GM18858 (cell line): ENCODE measurements around the gene TTC23L.
A peak's percentile ranks its signal among the peaks of the same experiment; 100 is the strongest.
"Not testable (repeated sequence)": the region's sequence is repeated elsewhere in the genome, so short reads cannot be mapped to it uniquely, and the experiment has no call there.

Experiments used
- ATAC-seq: cut with Tn5 transposase; IDR thresholded peaks from one replicate; pipeline ENCODE4 v1.9.1; 2021; ENCODE audit not compliant: unreplicated experiment

Gene TTC23L

DNA sequence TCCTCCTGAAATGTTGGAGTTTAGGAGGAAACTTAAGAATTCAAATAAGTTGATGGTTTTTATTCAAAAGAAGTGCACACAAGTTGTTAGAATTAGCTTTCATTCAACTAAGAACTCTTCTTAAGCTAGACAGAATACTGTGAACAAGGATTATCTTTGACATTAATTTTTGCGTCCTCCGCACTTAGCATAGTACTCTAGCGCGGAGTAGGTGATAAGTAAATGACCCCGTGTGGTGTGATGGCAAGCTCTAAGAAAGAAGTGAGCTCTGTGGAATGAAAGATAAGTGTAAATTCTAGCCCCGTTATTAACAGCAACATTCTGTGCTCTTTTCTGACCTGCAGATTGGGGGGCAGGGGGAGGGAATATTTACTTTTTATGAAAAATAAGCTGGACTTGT is 77.6 kb downstream of the TTC23L start:
- ATAC-seq = no peak

DNA sequence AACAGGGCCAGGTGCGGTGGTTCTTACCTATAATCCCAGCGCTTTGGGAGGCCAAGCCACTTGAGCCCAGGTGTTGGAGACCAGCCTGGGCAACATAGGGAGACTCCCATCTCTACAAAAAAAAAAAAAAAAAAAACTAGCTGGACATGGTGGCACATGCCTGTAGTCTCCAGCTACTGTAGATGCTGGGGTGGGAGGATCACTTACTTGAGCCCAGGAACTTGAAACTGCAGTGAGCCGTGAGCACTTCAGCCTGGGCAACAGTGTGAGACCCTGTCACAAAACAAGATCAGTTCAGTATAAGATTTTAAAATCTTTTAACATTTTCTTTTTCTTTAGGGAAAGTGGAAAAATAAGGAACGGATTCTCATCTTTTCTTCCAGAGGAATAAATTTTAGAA is 79.1 kb downstream of the TTC23L start:
- no peak for ATAC-seq

DNA sequence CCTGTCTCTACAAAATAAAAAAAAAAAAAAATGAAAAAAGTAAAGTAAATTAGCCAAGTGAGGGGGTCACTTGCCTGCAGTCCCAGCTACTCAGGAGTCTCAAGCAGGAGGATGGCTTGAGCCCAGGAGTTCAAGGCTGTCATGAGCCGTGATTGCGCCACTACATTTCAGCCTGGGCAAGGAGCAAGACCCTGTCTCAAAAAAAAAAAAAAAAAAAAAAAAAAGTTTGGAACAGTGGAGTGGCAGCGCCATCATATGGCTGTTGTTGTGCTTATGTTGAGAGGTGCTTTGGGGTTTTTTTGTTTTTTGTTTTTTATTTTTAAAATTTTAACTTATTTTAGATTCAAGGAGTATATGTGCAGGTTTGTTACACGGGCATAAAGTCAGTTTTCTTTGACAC is 80.1 kb downstream of the TTC23L start:
- ATAC-seq = no peak

DNA sequence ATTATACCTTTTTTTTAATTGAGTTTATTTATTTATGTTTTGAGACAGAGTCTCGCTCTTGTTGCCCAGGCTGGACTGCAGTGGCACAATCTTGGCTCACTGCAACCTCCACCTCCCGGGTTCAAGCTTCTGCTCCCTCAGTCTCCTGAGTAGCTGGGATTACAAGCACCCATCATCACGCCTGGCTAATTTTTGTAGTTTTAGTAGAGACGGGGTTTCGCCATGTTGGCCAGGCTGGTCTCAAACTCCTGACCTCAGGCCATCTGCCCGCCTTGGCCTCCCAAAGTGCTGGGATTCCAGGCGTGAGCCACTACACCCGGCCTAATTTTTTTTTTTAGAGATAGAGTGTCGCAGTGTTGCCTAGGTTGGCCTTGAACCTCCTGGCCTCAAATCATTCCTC is 84.3 kb downstream of the TTC23L start:
- not testable (repeated sequence) for ATAC-seq

DNA sequence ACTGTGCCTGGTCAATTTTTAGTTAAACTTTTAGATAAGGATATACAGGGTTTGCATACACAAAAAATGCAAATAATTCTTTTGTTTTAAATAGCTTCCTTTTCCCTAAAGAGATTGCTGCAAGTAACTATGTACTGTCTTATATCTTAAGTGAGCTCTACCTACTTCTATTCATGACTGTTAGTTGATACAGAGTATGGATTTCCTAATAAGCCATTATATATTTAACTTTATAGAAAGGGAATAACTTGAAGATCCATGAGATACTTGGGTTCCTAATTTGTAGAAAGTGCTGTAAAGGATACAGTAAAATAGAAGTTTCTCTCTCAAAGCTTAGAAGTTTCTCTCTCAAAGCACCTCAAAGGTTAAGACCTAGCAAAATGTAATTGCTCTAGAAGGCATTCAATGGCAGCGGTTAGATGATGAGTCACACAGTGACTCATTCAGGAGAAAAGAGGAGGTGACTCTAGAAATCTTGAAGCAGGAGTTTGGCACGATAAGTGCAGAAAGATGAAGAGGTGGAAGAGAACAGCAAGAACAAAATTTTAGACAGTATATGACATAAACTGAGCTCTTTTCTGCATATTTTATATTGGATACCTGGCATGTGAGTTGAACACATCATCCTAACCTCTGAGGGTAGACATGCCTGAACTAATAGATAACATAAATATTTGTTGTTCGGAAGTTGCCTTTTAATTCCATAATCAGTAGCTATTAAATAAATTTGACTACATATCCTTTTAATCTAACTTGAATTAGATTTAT is 84.9 kb downstream of the TTC23L start:
- ATAC-seq = peak; percentile 79

DNA sequence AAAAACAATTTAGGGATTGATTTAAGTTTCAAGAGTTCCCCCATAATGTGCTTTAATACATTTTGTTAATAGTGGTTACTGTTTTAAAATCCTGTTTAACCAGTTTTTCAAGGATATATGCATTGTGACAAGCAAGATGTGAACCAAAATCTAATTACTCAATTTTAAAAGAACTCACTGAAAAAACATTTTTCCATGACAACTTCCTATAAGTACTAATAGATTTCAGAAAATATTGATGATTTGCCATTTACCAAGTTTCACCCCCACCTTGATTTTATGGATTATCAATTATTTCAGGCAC is 85.5 kb downstream of the TTC23L start:
- ATAC-seq = no peak

DNA sequence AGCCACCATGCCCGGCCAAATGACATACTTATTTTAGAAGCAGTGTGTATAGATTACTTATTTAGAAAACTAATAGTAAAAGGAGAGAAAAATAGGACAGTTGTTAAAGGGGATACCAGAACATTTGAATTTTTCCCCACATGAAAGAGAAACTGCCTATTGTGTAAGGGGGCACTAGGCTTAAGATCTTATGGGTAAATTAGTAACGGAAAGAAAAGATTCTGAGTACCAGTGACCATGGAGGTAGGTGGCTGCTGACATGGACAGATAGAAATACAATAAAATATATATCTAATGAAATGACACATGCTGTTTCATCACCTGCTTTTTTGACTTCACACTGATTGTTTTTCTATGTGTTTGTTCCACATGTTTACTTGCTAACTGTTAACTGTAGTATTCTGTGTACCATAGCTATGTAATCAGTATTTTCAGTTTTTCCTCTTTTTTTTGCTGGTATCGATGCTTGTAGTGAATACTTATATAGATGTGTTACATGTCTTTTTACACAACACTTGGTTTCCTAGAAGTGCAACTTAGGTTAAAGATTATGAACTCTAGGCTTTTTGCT is 87.4 kb downstream of the TTC23L start:
- ATAC-seq = no peak

DNA sequence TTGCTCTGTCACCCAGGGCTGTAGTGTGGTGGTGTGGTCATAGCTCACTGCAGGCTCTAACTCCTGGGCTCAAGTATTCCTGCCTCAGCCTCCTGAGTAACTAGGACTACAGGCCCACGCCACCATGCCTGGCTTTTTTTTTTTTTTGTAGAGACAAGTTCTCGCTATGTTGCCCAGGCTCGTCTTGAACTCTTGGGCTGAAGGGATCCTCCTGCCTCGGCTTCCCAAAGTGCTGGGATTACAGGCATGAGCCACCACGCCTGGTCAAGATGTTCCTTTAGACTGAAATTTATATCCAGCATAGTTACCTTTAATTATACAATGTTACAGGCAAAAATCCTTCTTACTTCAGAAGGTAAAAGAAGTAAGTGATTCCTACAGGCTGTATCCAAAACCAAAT is 88.8 kb downstream of the TTC23L start:
- ATAC-seq = no peak

DNA sequence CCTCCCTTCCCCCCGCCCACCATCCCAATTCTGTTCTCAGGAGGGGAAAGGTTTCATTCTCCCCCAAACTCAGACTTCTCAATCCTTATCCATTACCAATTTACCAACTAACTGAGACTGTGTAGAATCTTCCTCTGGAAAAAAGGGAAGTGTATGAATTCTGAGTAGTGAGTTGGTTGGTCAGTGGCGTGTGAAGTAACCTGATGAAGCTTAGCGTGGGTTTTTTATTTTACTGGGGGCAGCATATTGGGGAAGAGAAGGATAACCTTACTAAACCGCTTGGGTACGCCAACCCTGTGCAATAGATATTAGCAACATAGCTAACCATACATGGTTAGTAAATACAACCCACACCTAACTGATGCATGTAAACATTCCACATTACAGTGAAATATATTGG is 89.3 kb downstream of the TTC23L start:
- ATAC-seq = no peak

DNA sequence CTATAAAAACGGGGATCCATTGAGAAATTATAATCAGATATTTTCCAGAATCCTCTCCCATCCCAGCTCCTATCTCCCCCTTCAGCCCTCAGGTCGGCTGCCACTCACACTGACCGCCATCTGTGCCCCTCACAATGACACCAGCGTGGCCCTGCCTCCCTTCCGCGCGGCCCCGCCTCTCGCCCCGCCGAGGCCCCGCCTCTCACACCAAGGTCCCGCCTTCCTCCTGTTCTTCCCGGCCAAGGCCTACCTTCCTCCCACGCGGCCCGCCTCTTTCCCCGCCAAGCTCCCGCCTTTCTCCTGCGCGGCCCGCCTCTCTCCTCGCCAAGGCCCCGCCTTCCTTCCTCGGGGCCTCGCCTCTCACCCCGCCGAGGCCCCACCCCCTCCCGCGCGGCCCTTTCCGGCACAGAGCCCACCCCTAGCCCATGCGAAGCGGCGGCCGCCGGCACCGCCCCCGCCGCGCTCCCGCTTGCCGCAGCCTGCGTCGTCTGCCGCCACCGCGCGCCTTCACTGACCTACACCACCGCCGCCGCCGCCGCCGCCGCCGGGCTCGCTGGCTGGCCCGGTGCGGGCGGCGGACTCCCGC is 90.3 kb downstream of the TTC23L start, which contains the start of gene DNAJC21:
TSS of gene DNAJC21 (plus strand) at position 426 of the 586 bp plus-strand sequence. CDS start 261 bp downstream, outside the sequence.
- ATAC-seq = peak; percentile 72

DNA sequence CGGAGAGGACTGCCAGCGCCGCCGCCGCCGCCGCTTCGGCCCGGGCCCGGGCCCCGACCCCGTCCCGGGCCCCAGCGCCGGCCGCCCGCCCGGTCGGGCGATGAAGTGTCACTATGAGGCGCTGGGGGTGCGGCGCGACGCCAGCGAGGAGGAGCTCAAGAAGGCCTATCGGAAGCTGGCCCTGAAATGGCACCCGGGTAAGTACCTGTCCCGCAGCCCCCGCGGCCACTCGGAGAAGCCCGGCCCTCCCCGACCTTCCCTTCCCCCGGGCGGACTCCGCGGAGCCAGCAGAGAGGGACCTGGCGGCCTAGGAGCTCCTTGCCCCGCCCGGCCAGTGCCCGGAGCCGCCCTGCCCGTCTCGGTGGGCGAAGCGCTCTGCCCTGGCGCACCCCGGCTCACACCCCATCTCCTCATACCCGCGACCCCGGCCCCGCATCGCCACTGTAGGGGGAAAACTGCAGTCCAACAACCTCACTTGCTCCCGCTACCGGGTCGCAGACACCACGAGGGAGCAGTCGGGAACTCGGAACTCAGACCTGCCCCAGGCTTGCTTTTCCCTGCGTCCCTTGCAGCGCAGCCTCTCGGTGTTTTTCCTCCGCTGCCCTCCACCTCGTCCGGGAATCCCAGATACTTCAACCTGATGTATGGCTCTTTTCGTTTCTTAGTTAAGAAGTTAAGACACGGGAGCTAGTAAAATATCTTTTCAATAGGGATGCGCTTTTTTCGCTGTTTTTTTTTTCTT is 90.9 kb downstream of the TTC23L start:
- ATAC-seq = peak; percentile 72

DNA sequence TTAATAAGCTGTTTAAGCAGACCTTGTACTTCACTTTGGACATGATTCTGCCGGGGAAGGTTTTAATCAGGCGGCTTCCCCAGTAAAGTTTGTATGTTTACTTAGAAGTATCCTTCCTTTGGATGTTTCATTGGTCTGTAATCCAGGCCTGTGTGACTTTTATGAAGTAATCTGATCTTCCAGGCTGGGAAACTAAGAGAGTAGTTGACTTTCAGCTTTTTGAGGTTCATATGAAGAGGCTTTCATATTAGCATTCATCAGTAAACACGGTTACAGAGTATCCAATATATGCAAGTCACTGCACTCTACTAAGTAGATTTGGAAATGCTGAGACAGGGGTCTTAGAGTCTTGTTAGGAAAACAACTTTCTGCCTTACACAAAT is 91.5 kb downstream of the TTC23L start:
- ATAC-seq = no peak

DNA sequence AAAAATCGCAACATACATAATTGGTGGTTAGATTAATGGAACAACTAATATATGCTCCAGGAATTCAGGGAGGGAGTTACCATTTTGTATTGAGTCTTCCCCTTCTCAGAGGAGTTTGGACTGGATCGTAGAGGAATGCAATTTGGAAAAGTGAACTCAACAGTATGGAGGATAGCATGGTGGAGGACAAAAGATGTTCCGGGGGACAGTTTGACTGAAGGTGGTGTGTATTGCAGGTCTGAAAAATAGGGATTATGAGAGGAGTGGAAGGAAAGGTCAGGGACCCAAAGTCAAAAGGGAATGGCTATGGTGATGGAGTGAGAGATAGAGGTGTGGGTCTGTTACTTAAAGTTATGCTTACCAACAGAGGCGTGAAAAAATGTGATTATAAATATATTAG is 91.9 kb downstream of the TTC23L start:
- no peak for ATAC-seq

DNA sequence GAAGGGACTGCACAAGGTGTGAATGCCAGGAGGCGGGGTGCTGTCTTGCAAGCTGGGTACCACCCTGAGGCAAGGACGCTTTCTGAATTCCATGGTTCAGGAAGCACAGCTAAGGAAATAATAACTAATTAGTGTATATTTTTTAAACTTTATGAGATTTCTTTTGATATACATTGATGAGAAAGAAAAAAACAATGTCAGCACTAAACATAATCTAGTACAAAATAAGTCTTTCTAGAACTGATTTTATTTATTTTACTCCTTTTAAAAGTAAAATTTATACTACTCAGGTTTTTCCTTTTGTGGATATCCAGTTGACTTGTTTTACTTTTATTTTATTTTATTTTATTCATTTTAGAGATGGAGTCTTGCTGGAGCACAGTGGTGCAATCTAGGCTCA is 94.0 kb downstream of the TTC23L start:
- ATAC-seq = no peak

DNA sequence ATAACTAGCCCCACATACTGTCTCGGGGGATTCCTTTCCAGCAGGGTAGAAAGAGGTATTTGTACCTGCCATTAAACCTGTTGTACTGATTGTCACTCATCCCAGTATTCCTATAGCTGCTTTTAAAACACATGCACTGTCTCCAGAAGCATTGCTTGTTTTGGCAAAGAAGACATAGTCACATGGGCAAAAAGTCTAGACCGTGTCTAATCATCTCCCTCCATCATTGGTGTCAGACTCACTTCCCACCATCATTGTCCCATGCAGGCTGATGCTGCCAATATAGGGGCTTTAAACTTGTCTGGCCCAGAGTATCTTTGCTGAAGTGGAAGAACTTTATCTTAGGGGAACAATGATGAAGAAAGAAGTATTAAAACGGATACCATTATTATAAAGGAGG is 103.0 kb downstream of the TTC23L start:
- ATAC-seq = no peak

DNA sequence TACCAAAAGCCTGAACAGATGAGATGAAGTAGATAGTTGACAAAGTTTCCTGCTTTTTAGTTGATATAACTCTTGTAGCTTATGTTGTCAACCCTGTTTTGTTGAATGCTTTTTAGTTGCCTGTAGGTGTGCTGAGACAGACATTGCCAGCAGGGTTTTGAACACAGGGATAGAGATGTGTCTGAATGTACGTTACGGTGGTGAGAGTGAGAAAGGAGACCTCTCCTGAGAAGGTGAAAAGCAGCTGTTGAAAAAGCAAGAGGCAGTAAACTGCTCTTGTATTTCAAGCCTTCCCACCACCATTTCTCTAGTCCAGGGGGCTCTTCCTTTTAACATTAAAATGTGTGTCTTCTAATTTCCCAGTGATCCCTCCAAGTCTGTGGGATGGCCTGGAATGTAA is 105.1 kb downstream of the TTC23L start:
- no peak for ATAC-seq

DNA sequence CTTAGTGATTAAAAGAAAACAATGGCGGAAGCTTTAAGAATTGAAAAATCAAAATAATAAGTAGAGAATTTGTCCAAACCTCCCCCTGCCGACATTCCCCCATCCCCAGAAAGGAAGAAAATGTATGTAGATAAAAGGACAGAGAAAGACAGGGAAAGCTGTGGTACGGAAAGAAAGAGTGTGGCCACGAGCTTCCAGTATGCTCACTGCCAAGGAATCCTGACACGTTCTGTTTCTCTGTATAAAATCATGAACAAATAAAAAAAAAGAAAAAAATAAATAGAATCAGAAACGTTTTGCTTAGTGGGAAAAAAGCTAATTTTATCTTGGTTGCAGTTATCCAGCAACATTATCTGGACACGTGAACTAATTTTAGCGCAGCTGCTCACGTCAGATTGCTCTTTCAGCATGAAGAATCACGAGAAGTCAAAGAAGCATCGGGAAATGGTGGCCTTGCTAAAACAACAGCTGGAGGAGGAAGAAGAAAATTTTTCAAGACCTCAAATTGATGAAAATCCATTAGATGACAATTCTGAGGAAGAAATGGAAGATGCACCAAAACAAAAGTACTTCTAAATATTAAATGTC is 105.6 kb downstream of the TTC23L start:
- no peak for ATAC-seq
